ENCODE data around the gene TMEM196.

Gene TMEM196

GRCh38 chr7:19772841-19773760 lies at the start of gene TMEM196:
Gene TMEM196, minus strand, starts transcription at chr7:19773617. Its CDS starts 921 bp downstream, at chr7:19772696.
- Histone ChIP-seq H3K4me3 (ENCODE audit: severe bottlenecking) (peak within 1 kb of the TSS; percentile 20), H3K27ac (ENCODE audit: poor library complexity, severe bottlenecking) (no peak within 1 kb of the TSS), H3K9me3 (ENCODE audit: severe bottlenecking) (no peaks in the 10 kb centered on the region), H3K4me1 (ENCODE audit: insufficient read depth, poor library complexity, severe bottlenecking) (no peaks in the 10 kb centered on the region), H3K27me3 (ENCODE audit: insufficient read depth, poor library complexity, severe bottlenecking) (peaks cover 4% of the 10 kb centered on the region), H3K36me3 (ENCODE audit: low read depth) (no peaks in the 10 kb centered on the region)
- TF ChIP-seq CTCF (IDR thresholded peaks at IDR 0.05; ENCODE audit: poor library complexity, severe bottlenecking), result no peak
- DNase-seq (ENCODE audit: low spot score), result no peak
- peak; percentile 86 for ATAC-seq (ENCODE audit: low read depth)

- TF ChIP-seq CTCF (IDR thresholded peaks at IDR 0.05; ENCODE audit: poor library complexity, severe bottlenecking), result no peak
- no peaks in the 10 kb centered on the region for H3K4me1 ChIP-seq (ENCODE audit: insufficient read depth, poor library complexity, severe bottlenecking)
- H3K27ac ChIP-seq (ENCODE audit: poor library complexity, severe bottlenecking), result no peak overlapping the region
- H3K4me3 ChIP-seq (ENCODE audit: severe bottlenecking), result no peak overlapping the region
- H3K9me3 ChIP-seq (ENCODE audit: severe bottlenecking), result no peaks in the 10 kb centered on the region
- no peaks in the 10 kb centered on the region for H3K36me3 ChIP-seq (ENCODE audit: low read depth)
- H3K27me3 ChIP-seq (ENCODE audit: insufficient read depth, poor library complexity, severe bottlenecking), result no peaks in the 10 kb centered on the region
- ATAC-seq (ENCODE audit: low read depth), result no peak
- DNase-seq (ENCODE audit: low spot score), result no peak
These were observed 42.7 kb upstream of the TMEM196 start for GRCh38 chr7:19816128-19816527.

- DNase-seq (ENCODE audit: low spot score) (no peak), ATAC-seq (ENCODE audit: low read depth) (no peak)
- Histone ChIP-seq H3K36me3 (ENCODE audit: low read depth) (no peaks in the 10 kb centered on the region), H3K4me3 (ENCODE audit: severe bottlenecking) (no peak overlapping the region), H3K9me3 (ENCODE audit: severe bottlenecking) (no peaks in the 10 kb centered on the region), H3K4me1 (ENCODE audit: insufficient read depth, poor library complexity, severe bottlenecking) (no peaks in the 10 kb centered on the region), H3K27ac (ENCODE audit: poor library complexity, severe bottlenecking) (no peak overlapping the region), H3K27me3 (ENCODE audit: insufficient read depth, poor library complexity, severe bottlenecking) (no peaks in the 10 kb centered on the region)
- TF ChIP-seq CTCF (IDR thresholded peaks at IDR 0.05; ENCODE audit: poor library complexity, severe bottlenecking), result no peak
These were observed 42.1 kb upstream of the TMEM196 start for GRCh38 chr7:19815546-19815945.

GRCh38 chr7:19814776-19815175 lies 41.4 kb upstream of the TMEM196 start:
- Histone ChIP-seq H3K4me3 (ENCODE audit: severe bottlenecking) (no peak overlapping the region), H3K9me3 (ENCODE audit: severe bottlenecking) (no peaks in the 10 kb centered on the region), H3K27ac (ENCODE audit: poor library complexity, severe bottlenecking) (no peak overlapping the region), H3K4me1 (ENCODE audit: insufficient read depth, poor library complexity, severe bottlenecking) (no peaks in the 10 kb centered on the region), H3K27me3 (ENCODE audit: insufficient read depth, poor library complexity, severe bottlenecking) (no peaks in the 10 kb centered on the region), H3K36me3 (ENCODE audit: low read depth) (no peaks in the 10 kb centered on the region)
- TF ChIP-seq CTCF (IDR thresholded peaks at IDR 0.05; ENCODE audit: poor library complexity, severe bottlenecking), result no peak
- DNase-seq (ENCODE audit: low spot score) (no peak), ATAC-seq (ENCODE audit: low read depth) (no peak)

GRCh38 chr7:19811386-19811785 lies 38.0 kb upstream of the TMEM196 start:
- Histone ChIP-seq H3K4me1 (ENCODE audit: insufficient read depth, poor library complexity, severe bottlenecking) (no peaks in the 10 kb centered on the region), H3K4me3 (ENCODE audit: severe bottlenecking) (no peak overlapping the region), H3K27me3 (ENCODE audit: insufficient read depth, poor library complexity, severe bottlenecking) (no peaks in the 10 kb centered on the region), H3K27ac (ENCODE audit: poor library complexity, severe bottlenecking) (no peak overlapping the region), H3K9me3 (ENCODE audit: severe bottlenecking) (no peaks in the 10 kb centered on the region), H3K36me3 (ENCODE audit: low read depth) (no peaks in the 10 kb centered on the region)
- no peak for TF ChIP-seq CTCF (IDR thresholded peaks at IDR 0.05; ENCODE audit: poor library complexity, severe bottlenecking)
- DNase-seq (ENCODE audit: low spot score), result no peak
- no peak for ATAC-seq (ENCODE audit: low read depth)

All from RWPE2 (cell line).